ENCODE data around the gene PDLIM1. TPM values are rescaled to one million over a fixed set of nuclear protein-coding genes. Genes with fewer than 3 reads are reported as not detected.

The PDLIM1 gene
- total RNA-seq, 1 donor from 2014 or later: 358 TPM

DNA sequence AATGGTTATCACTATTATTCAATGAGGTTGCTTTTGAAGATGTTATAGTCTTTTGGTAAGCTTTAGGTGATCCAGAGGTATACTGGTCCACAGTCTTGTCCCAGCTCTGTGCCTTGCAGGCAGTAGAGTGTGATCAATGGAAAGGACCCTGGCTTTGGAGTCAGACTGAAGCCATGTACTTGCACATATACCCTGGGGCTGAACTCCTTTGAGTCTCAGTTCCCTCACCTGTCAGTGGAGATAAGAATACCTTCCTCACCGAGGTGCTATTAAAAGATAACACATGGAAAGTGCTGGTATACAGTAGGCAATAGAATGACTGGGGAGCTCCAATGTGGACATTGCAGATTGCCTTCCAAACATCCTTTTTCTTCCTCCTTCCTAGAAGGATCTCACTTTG lies 16.0 kb upstream of the PDLIM1 start:
- Histone ChIP-seq H3K27me3 (ENCODE audit: low read depth) (no peaks in the 10 kb centered on the region), H3K27ac (replicated peaks) (no peak overlapping the region), H3K4me3 (no peak overlapping the region), H3K9me3 (replicated peaks) (no peaks in the 10 kb centered on the region), H3K36me3 (no peaks in the 10 kb centered on the region), H3K4me1 (peaks cover 35% of the 10 kb centered on the region)
- no peak for TF ChIP-seq CTCF (IDR thresholded peaks at IDR 0.05; ENCODE audit: borderline replicate concordance)
- intact Hi-C loops (cut with micrococcal nuclease): no loop called here
- DNase-seq: no peak

DNA sequence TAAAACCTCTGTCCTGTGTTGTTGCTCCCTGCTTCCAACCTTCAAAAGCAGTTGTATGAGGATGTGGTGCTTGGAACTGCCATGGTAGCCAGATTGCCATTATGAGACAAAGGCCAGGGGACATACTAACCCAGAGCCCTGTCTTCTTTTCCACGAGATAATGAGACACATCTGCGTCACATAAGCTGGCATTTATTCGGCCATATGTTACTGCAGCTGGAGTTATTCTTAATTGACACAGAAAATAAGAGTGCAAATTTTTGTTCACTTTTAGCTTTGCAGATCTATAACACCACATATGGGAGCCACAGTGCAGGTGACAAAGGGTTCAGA lies 15.5 kb upstream of the PDLIM1 start:
- H3K27ac ChIP-seq (replicated peaks): no peak overlapping the region
- H3K36me3 ChIP-seq: no peaks in the 10 kb centered on the region
- intact Hi-C loops (cut with micrococcal nuclease): no loop called here
- no peak overlapping the region for H3K4me3 ChIP-seq
- no peak for DNase-seq
- no peaks in the 10 kb centered on the region for H3K9me3 ChIP-seq (replicated peaks)
- TF ChIP-seq CTCF (IDR thresholded peaks at IDR 0.05; ENCODE audit: borderline replicate concordance): no peak
- peaks cover 35% of the 10 kb centered on the region for H3K4me1 ChIP-seq
- H3K27me3 ChIP-seq (ENCODE audit: low read depth): no peaks in the 10 kb centered on the region

- no peaks in the 10 kb centered on the region for H3K9me3 ChIP-seq (replicated peaks)
- no peak overlapping the region for H3K27ac ChIP-seq (replicated peaks)
- no peak overlapping the region for H3K4me3 ChIP-seq
- no peak for DNase-seq
- no peak for TF ChIP-seq CTCF (IDR thresholded peaks at IDR 0.05; ENCODE audit: borderline replicate concordance)
- H3K27me3 ChIP-seq (ENCODE audit: low read depth): no peaks in the 10 kb centered on the region
- intact Hi-C loops (cut with micrococcal nuclease): no loop called here
- H3K4me1 ChIP-seq: peaks cover 35% of the 10 kb centered on the region
- H3K36me3 ChIP-seq: no peaks in the 10 kb centered on the region
Observed at GRCh38 chr10:95305606-95306317, 15.0 kb upstream of the PDLIM1 start.

DNA sequence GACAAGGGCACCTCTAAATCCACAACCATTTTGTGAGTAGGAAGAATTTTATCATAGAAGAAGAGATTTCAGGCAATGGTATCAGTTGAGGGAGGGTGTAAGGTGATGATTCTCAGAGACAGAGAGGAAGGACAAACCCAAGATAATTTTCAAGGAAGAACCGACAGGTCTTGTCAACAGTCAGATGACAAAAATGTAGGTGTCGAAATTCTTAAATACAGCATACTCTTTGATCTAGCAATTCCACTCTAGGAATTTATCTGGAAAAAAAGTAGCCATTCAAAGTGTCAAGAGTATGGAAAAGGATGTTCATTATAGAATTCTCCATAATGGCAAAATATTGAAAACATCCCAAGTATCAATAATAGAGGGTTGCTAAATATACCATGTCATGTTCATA lies 14.2 kb upstream of the PDLIM1 start:
- Histone ChIP-seq H3K36me3 (no peaks in the 10 kb centered on the region), H3K9me3 (replicated peaks) (no peaks in the 10 kb centered on the region), H3K27me3 (ENCODE audit: low read depth) (no peaks in the 10 kb centered on the region), H3K4me1 (peaks cover 33% of the 10 kb centered on the region), H3K27ac (replicated peaks) (no peak overlapping the region), H3K4me3 (no peak overlapping the region)
- intact Hi-C loops (cut with micrococcal nuclease): no loop called here
- DNase-seq: no peak
- TF ChIP-seq CTCF (IDR thresholded peaks at IDR 0.05; ENCODE audit: borderline replicate concordance): no peak

GRCh38 chr10:95304463-95304862 lies 13.7 kb upstream of the PDLIM1 start:
- Histone ChIP-seq H3K36me3 (no peaks in the 10 kb centered on the region), H3K9me3 (replicated peaks) (no peaks in the 10 kb centered on the region), H3K4me3 (no peak overlapping the region), H3K27me3 (ENCODE audit: low read depth) (no peaks in the 10 kb centered on the region), H3K27ac (replicated peaks) (no peak overlapping the region), H3K4me1 (peaks cover 28% of the 10 kb centered on the region)
- intact Hi-C loops (cut with micrococcal nuclease): no loop called here
- DNase-seq: no peak
- no peak for TF ChIP-seq CTCF (IDR thresholded peaks at IDR 0.05; ENCODE audit: borderline replicate concordance)

Measured in left ventricle myocardium inferior (tissue), 1 donor.